Measurements from ENCODE around the gene DNAH14.
"Not testable (repeated sequence)": the region's sequence is repeated elsewhere in the genome, so short reads cannot be mapped to it uniquely, and the experiment has no call there.

The DNAH14 gene

DNA sequence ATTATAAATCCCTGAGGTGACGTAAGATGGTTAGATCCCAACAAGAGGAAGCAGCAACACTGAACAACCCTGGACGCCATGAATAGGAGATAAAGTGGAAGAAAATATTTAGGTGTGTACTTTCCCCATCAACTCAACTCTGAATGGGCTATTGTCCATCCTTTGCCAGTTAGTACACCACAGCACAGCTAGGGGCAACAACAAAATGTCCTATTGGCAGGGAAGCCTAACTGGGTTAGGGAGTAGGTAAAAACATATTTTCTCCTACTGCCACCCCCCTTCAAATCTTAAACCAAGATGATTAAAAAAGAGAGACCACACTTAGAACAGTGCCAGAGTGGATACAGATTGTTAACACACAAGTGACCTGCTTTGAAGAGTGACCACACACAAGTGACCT, 278.3 kb downstream of the DNAH14 start:
- TF ChIP-seq, protein P1, sequence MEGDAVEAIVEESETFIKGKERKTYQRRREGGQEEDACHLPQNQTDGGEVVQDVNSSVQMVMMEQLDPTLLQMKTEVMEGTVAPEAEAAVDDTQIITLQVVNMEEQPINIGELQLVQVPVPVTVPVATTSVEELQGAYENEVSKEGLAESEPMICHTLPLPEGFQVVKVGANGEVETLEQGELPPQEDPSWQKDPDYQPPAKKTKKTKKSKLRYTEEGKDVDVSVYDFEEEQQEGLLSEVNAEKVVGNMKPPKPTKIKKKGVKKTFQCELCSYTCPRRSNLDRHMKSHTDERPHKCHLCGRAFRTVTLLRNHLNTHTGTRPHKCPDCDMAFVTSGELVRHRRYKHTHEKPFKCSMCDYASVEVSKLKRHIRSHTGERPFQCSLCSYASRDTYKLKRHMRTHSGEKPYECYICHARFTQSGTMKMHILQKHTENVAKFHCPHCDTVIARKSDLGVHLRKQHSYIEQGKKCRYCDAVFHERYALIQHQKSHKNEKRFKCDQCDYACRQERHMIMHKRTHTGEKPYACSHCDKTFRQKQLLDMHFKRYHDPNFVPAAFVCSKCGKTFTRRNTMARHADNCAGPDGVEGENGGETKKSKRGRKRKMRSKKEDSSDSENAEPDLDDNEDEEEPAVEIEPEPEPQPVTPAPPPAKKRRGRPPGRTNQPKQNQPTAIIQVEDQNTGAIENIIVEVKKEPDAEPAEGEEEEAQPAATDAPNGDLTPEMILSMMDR (IDR thresholded peaks at IDR 0.05; ENCODE audit: borderline replicate concordance, insufficient read depth, low read depth, low read length): no peak
- H3K4me3 ChIP-seq (ENCODE audit: low read depth, low read length): no peak overlapping the region

DNA sequence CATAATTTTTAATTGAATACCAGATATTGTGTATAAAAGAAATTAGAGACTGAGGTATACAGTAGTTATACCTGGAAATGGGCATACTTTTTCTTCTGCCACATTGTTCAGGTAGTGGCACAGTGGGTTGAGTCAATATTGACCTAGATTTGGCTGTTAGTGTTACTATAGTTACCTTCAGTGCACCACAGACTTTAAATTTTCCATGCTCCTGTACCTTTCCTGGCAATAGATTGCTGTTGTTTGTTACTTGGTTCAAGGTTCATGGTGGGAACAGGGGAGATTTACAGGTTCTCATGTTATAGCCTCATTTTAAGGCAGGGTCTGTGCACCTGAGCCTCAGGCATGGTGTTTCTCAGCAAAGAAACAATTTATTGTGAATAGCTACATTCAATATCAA, 279.7 kb downstream of the DNAH14 start:
- H3K4me3 ChIP-seq (ENCODE audit: low read depth, low read length): no peak overlapping the region
- TF ChIP-seq, protein P1 (IDR thresholded peaks at IDR 0.05; ENCODE audit: borderline replicate concordance, insufficient read depth, low read depth, low read length): no peak

DNA sequence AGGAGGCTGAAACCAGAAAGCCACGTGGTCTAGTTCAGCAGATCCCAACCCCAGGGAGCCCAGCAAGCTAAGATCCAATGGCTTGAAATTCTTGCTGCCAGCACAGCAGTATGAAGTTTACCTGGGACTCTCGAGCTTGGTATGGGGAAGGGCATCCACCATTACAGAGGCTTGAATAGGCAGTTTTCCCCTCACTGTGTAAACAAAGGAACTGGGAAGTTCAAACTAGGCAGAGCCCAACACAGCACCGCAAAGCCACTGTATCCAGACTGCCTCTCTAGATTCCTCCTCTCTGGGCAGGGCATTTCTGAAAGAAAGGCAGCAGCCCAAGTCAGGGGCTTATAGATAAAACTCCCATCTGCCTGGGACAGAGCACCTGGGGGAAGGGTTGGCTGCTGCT, 280.7 kb downstream of the DNAH14 start:
- not testable (repeated sequence) for H3K4me3 ChIP-seq (ENCODE audit: low read depth, low read length)

DNA sequence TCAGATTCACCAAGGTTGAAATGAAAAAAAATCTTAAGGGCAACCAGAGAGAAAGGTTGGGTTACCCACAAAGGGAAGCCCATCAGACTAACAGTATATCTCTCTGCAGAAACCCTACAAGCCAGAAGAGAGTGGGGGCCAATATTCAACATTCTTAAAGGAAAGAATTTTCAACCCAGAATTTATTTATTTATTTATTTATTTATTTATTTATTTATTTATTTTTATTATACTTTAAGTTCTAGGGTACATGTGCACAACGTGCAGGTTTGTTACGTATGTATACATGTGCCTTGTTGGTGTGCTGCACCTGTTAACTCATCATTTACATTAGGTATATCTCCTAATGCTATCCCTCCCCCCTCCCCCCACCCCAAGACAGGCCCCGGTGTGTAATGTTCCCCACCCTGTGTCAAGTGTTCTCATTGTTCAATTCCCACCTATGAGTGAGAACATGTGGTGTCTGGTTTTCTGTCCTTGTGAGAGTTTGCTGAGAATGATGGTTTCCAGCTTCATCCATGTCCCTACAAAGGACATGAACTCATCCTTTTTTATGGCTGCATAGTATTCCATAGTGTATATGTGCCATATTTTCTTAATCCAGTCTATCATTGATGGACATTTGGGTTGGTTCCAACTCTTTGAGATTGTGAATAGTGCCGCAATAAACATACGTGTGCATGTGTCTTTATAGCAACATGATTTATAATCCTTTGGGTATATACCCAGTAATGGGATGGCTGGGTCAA, 282.4 kb downstream of the DNAH14 start:
- not testable (repeated sequence) for H3K4me3 ChIP-seq (ENCODE audit: low read depth, low read length)

DNA sequence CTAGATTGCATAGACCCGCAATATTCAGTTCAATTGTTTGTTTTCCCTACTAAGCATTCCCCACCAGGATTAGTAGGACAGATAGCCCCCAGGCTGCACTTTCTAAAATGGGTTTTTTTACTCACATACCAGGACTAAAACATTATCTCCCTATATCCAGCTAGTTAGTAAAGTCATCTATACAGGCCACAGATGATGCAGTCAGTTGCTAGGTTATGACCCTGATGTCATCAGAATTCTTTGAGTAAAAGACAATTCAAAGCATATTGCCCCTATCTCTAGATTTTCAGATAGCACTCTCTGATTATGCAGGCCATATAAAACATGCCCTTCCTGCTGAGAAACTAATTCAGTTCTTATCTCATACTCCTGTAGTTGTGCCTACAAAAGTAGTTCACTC, 294.8 kb downstream of the DNAH14 start:
- H3K4me3 ChIP-seq (ENCODE audit: low read depth, low read length): no peak overlapping the region
- TF ChIP-seq, protein P1 (IDR thresholded peaks at IDR 0.05; ENCODE audit: borderline replicate concordance, insufficient read depth, low read depth, low read length): no peak

DNA sequence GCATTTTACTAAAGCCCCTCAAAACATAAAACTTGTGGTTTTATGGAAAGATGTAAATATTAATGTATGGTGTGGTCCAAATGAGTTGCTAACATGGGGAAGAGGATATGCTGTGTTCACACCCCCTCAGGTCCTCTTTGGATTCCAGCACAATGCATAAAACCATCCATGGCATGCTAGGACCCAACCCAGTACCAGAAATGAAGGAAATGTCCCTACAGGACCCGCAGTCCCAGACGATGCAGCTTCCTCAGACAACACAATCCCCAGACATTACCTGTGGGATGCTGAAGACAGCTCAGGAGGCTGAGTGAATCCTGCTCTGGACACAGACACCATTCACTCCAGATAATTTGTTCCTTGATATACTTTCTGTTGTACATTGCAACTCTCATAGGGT, 296.2 kb downstream of the DNAH14 start:
- H3K4me3 ChIP-seq (ENCODE audit: low read depth, low read length): no peak overlapping the region
- TF ChIP-seq, protein P1 (IDR thresholded peaks at IDR 0.05; ENCODE audit: borderline replicate concordance, insufficient read depth, low read depth, low read length): no peak

DNA sequence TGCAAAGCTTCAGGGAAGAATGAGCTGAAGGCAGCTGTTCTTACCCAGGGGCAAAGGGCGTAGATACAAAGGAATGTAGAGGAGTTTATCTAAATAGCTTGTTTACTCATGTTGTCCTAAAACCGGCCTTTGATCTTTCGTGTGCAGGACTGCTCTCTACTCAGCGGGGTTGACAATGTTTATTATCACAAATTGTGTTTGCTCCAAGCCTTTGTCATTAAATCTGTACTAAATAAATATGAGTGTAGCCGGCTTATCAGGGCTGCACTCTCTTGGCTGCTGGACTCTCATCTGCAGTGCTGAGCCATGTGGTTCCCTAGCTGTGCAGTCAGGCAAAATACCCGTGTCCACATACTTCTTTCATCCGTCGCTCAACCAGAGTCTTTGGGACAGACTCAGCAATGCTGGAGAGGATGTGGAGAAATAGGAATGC, 299.4 kb downstream of the DNAH14 start:
- TF ChIP-seq, protein P1 (IDR thresholded peaks at IDR 0.05; ENCODE audit: borderline replicate concordance, insufficient read depth, low read depth, low read length): no peak
- H3K4me3 ChIP-seq (ENCODE audit: low read depth, low read length): no peak overlapping the region

DNA sequence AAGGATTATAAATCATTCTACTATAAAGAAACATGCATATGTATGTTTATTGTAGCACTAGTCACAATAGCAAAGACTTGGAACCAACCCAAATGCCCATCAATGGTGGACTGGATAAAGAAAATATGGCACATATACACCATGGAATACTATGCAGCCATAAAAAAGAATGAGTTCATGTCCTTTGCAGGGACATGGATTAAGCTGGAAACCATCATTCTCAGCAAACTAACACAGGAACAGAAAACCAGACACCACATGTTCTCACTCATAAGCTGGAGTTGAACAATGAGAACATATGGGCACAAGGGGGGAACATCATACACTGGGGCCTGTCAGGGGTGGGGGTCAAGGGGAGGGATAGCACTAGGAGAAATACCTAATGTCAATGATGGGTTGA, 300.0 kb downstream of the DNAH14 start:
- not testable (repeated sequence) for H3K4me3 ChIP-seq (ENCODE audit: low read depth, low read length)

DNA sequence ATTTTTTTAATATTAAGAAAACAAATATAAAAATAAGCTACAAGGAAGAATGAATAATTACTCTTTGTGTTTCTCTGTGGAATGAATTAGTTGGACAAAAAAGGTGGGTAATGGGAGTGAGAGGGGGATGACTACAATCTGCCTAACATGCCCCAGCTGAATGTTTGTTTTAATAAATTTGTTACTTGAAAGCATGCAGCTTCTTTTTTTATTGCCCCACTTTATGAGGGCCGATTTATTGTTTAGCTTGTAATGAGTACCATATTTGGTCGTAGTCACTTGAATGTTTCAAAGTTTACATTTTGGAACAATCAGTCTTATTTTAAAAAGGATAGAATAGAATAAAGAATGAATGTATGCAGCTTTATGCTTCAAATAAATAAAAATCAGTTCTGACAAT, 301.0 kb downstream of the DNAH14 start:
- TF ChIP-seq, protein P1 (IDR thresholded peaks at IDR 0.05; ENCODE audit: borderline replicate concordance, insufficient read depth, low read depth, low read length): no peak
- no peak overlapping the region for H3K4me3 ChIP-seq (ENCODE audit: low read depth, low read length)

DNA sequence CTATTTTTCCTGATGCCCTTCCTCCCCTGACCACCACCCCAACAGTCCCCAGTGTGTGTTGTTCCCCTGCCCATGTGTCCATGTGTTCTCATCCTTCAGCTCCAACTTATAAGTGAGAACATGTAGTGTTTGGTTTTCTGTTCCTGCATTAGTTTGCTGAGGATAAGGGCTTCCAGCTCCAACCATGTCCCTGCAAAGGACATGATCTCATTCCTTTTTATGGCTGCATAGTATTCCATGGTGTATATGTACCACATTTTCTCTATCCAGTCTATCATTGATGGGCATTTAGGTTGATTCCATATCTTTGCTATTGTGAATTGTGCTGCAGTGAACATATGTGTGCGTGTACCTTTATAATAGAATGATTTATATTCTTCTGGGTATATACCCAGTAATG, 303.5 kb downstream of the DNAH14 start:
- not testable (repeated sequence) for H3K4me3 ChIP-seq (ENCODE audit: low read depth, low read length)
